AG04450 (cell line): ENCODE data around the gene RICTOR. TPM values are rescaled to one million over a fixed set of nuclear protein-coding genes. Genes with fewer than 3 reads are reported as not detected.

ENCODE experiments used
- CTCF ChIA-PET: fragments of 300-600, 350-600 bp; formaldehyde crosslinking; extraction: SDS; loops from one replicate; lab custom pipeline; 2022; ENCODE audit warnings: antibody characterized with exemption, inconsistent platforms; lab: Charles Lee
- POLR2A ChIA-PET: fragments of 350-600 bp; formaldehyde crosslinking; extraction: SDS; loops from one replicate; lab custom pipeline; 2021; ENCODE audit warnings: antibody characterized with exemption, inconsistent platforms; lab: Yijun Ruan, JAX
- DNase-seq: peaks from one replicate; pipeline ENCODE4 v3.0.0-alpha.2; 2011; ENCODE audit warnings: low read depth, low spot score
- H3K27ac ChIP-seq: one replicate; pipeline ENCODE4 v1.5.1; 2012; ENCODE audit warnings: low read depth, low read length, control low read depth
- H3K27me3 ChIP-seq: one replicate; pipeline ENCODE4 v1.6.0; 2012; ENCODE audit warnings: low read length; ENCODE audit not compliant: control insufficient read depth, insufficient read depth
- H3K4me3 ChIP-seq: 2 replicates; pipeline ENCODE4 v1.5.1; 2011; ENCODE audit warnings: mild to moderate bottlenecking, low read depth, low read length, control low read depth
- H3K9me3 ChIP-seq: 2 replicates; pipeline ENCODE4 v1.5.1; 2012; ENCODE audit warnings: low read length; ENCODE audit not compliant: control insufficient read depth, insufficient read depth
- CTCF ChIP-seq: IDR thresholded peaks from 2 replicates; pipeline ENCODE4 v1.5.1; 2011; ENCODE audit warnings: low read depth, low read length, control low read depth, inconsistent platforms
- polyA plus RNA-seq: library from polyadenylated mRNA; depleted of rRNA; stranded (reverse); fragments of >200 nt; gene quantifications from 2 replicates; pipeline ENCODE4 v1.2.3, GENCODE V29; 2011

Gene RICTOR
- polyA plus RNA-seq, 1 experiment: 15.6 TPM

GRCh38 chr5:39091940-39092580, 17.9 kb upstream of the RICTOR start:
- TF ChIP-seq CTCF: no peak
- DNase-seq: no peak
- no peak overlapping the region for H3K4me3 ChIP-seq
- ChIA-PET CTCF (interaction anchor here (5.7 kb wide), 1 partner anchor 11 kb away, joined by 45 read pairs; no protein-coding TSS in a partner anchor), POLR2A (no interaction called here)
- no peaks in the 10 kb centered on the region for H3K9me3 ChIP-seq
- no peaks in the 10 kb centered on the region for H3K27me3 ChIP-seq
- peak overlapping the region; percentile 59 for H3K27ac ChIP-seq

DNA sequence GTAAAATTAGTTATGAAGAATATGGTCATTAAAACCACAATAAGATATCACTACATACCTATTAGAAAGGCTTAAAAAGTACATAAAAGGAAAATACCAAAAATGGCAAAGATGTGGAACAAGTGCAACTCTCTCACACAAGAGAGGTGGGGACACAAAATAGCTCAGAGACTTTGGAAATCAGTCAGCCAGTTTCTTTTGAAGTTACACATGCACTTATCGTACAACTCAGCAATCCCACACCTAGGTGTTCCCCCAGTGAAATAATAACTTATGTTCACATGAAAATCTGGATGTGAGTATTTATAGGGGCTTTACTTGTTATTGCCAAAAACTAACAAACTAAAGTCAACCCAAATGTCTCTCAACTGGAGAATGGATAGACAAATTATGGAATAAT, 9.8 kb upstream of the RICTOR start:
- H3K4me3 ChIP-seq: no peak overlapping the region
- CTCF ChIA-PET: no interaction called here
- peaks cover 4% of the 10 kb centered on the region; the same call in 1 of the 2 replicates for H3K9me3 ChIP-seq
- H3K27ac ChIP-seq: no peak overlapping the region
- DNase-seq: no peak
- TF ChIP-seq CTCF: no peak
- no peaks in the 10 kb centered on the region for H3K27me3 ChIP-seq
- POLR2A ChIA-PET: no interaction called here

DNA sequence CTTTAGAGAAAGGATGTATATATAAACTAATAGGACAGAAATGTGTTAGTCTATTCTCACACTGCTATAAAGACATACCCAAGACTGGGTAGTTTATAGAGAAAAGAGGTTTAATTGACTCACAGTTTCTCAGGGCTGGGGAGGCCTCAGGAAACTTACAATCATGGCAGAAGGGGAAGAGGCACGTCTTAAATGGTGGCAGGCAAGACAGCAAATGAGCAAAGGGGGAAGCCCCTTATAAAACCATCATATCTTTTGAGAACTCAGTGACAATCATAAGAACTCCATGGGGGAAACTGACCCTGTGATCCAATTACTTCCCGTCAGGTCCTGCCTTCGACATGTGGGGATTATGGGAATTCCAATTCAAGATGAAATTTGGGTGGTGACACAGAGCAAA, 8.8 kb upstream of the RICTOR start:
- no peaks in the 10 kb centered on the region for H3K27me3 ChIP-seq
- TF ChIP-seq CTCF: no peak
- CTCF ChIA-PET: no interaction called here

DNA sequence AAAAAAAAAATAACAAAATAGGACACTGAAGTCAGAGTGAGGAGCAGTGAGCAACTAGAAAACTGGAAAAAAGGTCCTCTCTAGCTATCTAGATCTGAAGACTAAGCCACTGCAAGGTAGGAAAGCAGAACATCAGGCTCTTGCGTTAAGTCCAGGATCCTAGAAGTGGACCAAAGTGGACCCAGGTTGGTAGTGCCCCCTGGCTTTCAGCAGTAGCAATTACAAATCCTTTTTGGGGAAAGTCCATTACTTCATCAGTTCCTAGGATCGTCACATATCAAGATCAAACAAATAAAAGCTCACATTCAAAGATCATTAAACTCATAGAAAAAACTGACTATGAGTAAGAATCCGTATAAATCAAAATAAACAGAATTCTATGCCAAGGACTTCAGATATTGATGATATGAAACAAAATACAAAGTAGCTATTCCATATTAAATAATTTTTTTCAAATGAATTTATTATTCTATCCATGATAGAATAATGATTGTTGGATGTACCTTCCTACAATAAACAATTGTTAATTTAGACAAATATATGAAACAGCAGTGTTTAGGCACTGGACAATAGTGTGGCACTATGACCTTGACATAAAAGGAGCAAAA, 6.5 kb upstream of the RICTOR start:
- Histone ChIP-seq H3K4me3 (no peak overlapping the region), H3K27me3 (no peaks in the 10 kb centered on the region), H3K27ac (no peak overlapping the region), H3K9me3 (no peaks in the 10 kb centered on the region)
- ChIA-PET POLR2A (interaction anchor here (0.6 kb wide), 2 partner anchors 20 to 316 kb away, joined by 3 read pairs; no protein-coding TSS in a partner anchor), CTCF (interaction anchor here (0.6 to 2.8 kb wide), 59 partner anchors 9 to 698 kb away, joined by 3 to 55 read pairs (median 4); no protein-coding TSS in a partner anchor)
- DNase-seq: peak; percentile 47
- TF ChIP-seq CTCF: peak; percentile 84

More for the DNA sequence above, 8.8 kb upstream of the RICTOR start:
- Histone ChIP-seq H3K27ac (no peak overlapping the region), H3K4me3 (no peak overlapping the region), H3K9me3 (peaks cover 4% of the 10 kb centered on the region; the same call in 1 of the 2 replicates)
- no peak for DNase-seq
- POLR2A ChIA-PET: no interaction called here

- Histone ChIP-seq H3K27ac (no peak overlapping the region), H3K27me3 (no peaks in the 10 kb centered on the region), H3K4me3 (no peak overlapping the region), H3K9me3 (no peaks in the 10 kb centered on the region)
- no peak for DNase-seq
- ChIA-PET CTCF (interaction anchor here (0.6 to 2.8 kb wide), 41 partner anchors 8 to 1762 kb away, joined by 3 to 55 read pairs (median 4); no protein-coding TSS in a partner anchor), POLR2A (interaction anchor here (0.6 kb wide), 2 partner anchors 20 to 315 kb away, joined by 3 read pairs; no protein-coding TSS in a partner anchor)
- TF ChIP-seq CTCF: no peak
These were observed 6.0 kb upstream of the RICTOR start for GRCh38 chr5:39080168-39080567.
